Fibroblast of lung (primary cell): ENCODE results near the gene CMSS1.

ENCODE experiments used
- CTCF ChIP-seq, 2 donors: IDR thresholded peaks in 1 of 2; conservative IDR thresholded peaks in 1 of 2; 1 replicate in 1 of 2; 2 replicates in 1 of 2; pipeline ENCODE4 v1.5.1; 2011 to 2012; ENCODE audit warnings: low read length in 2 of 2, control low read depth in 1 of 2, inconsistent platforms in 1 of 2, low read depth in 1 of 2, mild to moderate bottlenecking in 1 of 2
- EZH2 ChIP-seq: IDR thresholded peaks from 2 replicates; pipeline ENCODE4 v1.5.1; 2012; ENCODE audit warnings: low read length, control low read depth, mild to moderate bottlenecking; ENCODE audit errors: missing control alignments

- TF ChIP-seq CTCF (conservative IDR thresholded peaks at IDR 0.05 in 1 of 2, IDR thresholded peaks at IDR 0.05 in 1 of 2; ENCODE audit: low read depth in 1 of 2, low read length in 2 of 2) (no peak), EZH2 (no peak)
Observed at GRCh38 chr3:100007313-100007712, 189.7 kb downstream of the CMSS1 start.
